SU-DHL-6 (cell line): ENCODE measurements around the gene BRD3OS.

Source experiments
- EZH2phosphoT487 ChIP-seq: fragments of 200-600 bp; sonication (generic), shearing (Covaris generic); conservative IDR thresholded peaks from 2 replicates; pipeline ENCODE4 v1.6.1; 2018; ENCODE audit warnings: mild to moderate bottlenecking, antibody characterized with exemption, low read length, moderate library complexity, mixed read lengths
- TF ChIP-seq, protein P1 (sequence below): fragments of 200-600 bp; sonication (generic); IDR thresholded peaks from one replicate; pipeline ENCODE4 v1.5.1; 2017; ENCODE audit warnings: antibody characterized with exemption, mild to moderate bottlenecking, low read length, moderate library complexity; ENCODE audit not compliant: insufficient read depth, poor library complexity, severe bottlenecking

DNA sequence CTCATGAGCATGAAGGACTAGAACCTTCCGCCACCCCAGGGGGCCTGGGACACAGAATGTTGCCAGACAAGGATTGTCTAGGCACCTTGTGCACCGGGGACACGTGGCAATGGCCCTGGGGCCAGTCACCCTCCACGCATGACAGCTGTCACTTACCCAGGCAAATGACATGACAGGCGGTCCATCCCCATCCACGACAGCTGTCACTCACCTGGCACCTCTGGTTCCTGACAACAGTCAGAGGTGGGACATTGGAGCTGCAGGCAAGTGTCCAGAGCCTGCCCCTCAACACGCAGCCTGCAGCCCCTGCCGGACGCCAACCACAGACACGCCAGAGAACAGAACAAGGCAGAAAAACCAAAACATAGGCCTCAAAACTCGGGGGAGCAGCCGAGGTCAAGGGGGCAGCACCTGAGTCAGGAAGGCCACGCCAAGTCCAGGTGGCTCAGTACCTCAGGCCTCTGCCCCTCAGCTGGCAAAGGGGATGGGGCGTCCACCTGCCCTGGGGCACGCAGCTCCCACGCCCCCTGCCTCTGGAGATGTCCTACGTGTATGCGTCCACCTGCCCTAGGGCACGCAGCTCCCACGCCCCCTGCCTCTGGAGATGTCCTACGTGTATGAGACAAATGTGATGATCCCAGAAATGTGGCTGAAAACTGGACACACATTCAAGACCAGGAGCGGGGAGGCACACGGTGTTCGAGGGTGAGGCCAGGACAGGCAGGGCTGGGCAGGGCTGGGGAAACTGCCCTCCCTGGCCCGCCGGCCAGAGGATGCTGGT, 47.7 kb upstream of the BRD3OS start:
- TF ChIP-seq, protein P1, sequence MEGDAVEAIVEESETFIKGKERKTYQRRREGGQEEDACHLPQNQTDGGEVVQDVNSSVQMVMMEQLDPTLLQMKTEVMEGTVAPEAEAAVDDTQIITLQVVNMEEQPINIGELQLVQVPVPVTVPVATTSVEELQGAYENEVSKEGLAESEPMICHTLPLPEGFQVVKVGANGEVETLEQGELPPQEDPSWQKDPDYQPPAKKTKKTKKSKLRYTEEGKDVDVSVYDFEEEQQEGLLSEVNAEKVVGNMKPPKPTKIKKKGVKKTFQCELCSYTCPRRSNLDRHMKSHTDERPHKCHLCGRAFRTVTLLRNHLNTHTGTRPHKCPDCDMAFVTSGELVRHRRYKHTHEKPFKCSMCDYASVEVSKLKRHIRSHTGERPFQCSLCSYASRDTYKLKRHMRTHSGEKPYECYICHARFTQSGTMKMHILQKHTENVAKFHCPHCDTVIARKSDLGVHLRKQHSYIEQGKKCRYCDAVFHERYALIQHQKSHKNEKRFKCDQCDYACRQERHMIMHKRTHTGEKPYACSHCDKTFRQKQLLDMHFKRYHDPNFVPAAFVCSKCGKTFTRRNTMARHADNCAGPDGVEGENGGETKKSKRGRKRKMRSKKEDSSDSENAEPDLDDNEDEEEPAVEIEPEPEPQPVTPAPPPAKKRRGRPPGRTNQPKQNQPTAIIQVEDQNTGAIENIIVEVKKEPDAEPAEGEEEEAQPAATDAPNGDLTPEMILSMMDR: no peak
- TF ChIP-seq EZH2phosphoT487: no peak
